ENCODE data around the gene MOB3A.

The MOB3A gene

GRCh38 chr19:2072757-2073551, 23.2 kb downstream of the MOB3A start:
- Histone ChIP-seq H3K27me3 (ENCODE audit: insufficient read depth, low read length, poor library complexity, severe bottlenecking) (no peaks in the 10 kb centered on the region), H3K36me3 (ENCODE audit: insufficient read depth, low read length) (peaks cover 58% of the 10 kb centered on the region), H3K9me2 (replicated peaks; ENCODE audit: low read depth, low read length) (no peaks in the 10 kb centered on the region), H2AFZ (ENCODE audit: low read length) (no peak overlapping the region), H3K9ac (ENCODE audit: low read depth, low read length, poor library complexity, severe bottlenecking) (no peak overlapping the region), H3K4me3 (ENCODE audit: low read length, poor library complexity, severe bottlenecking) (no peak overlapping the region), H3K9me3 (ENCODE audit: insufficient read depth, low read depth, low read length) (no peaks in the 10 kb centered on the region), H3K4me2 (ENCODE audit: low read depth, low read length, poor library complexity, severe bottlenecking) (no peak overlapping the region), H4K20me1 (ENCODE audit: insufficient read depth, low read length, poor library complexity, severe bottlenecking) (peaks cover 8% of the 10 kb centered on the region), H3F3A (ENCODE audit: low read depth) (0 out of 2 replicates have a peak, but pooled peaks cover 4% of the 10 kb centered on the region), H3K4me1 (ENCODE audit: insufficient read depth, low read length, poor library complexity, severe bottlenecking) (no peaks in the 10 kb centered on the region), H3K79me2 (ENCODE audit: insufficient read depth, low read length) (peaks cover 31% of the 10 kb centered on the region)
- no peak for TF ChIP-seq EZH2phosphoT487 (IDR thresholded peaks at IDR 0.05; ENCODE audit: borderline replicate concordance)
- TF ChIP-seq CTCF (conservative IDR thresholded peaks at IDR 0.05; ENCODE audit: low read length), result no peak

- no peaks in the 10 kb centered on the region for H3K9me2 ChIP-seq (replicated peaks; ENCODE audit: low read depth, low read length)
- no peak overlapping the region for H2AFZ ChIP-seq (ENCODE audit: low read length)
- peaks cover 40% of the 10 kb centered on the region; the same call in 1 of the 2 replicates for H3K36me3 ChIP-seq (ENCODE audit: insufficient read depth, low read length)
- H4K20me1 ChIP-seq (ENCODE audit: insufficient read depth, low read length, poor library complexity, severe bottlenecking), result no peaks in the 10 kb centered on the region
- H3K4me1 ChIP-seq (ENCODE audit: insufficient read depth, low read length, poor library complexity, severe bottlenecking), result no peaks in the 10 kb centered on the region
- H3K9ac ChIP-seq (ENCODE audit: low read depth, low read length, poor library complexity, severe bottlenecking), result no peak overlapping the region
- H3K9me3 ChIP-seq (ENCODE audit: insufficient read depth, low read depth, low read length), result no peaks in the 10 kb centered on the region
- TF ChIP-seq CTCF (conservative IDR thresholded peaks at IDR 0.05; ENCODE audit: low read length) (no peak), EZH2phosphoT487 (IDR thresholded peaks at IDR 0.05; ENCODE audit: borderline replicate concordance) (no peak)
- peaks cover 13% of the 10 kb centered on the region; the same call in 1 of the 2 replicates for H3K79me2 ChIP-seq (ENCODE audit: insufficient read depth, low read length)
- H3K27me3 ChIP-seq (ENCODE audit: insufficient read depth, low read length, poor library complexity, severe bottlenecking), result no peaks in the 10 kb centered on the region
- H3K4me3 ChIP-seq (ENCODE audit: low read length, poor library complexity, severe bottlenecking), result no peak overlapping the region
- H3K4me2 ChIP-seq (ENCODE audit: low read depth, low read length, poor library complexity, severe bottlenecking), result no peak overlapping the region
- H3F3A ChIP-seq (ENCODE audit: low read depth), result 0 out of 2 replicates have a peak, but pooled peaks cover 4% of the 10 kb centered on the region
Observed at GRCh38 chr19:2070986-2071673, 25.0 kb downstream of the MOB3A start.

GRCh38 chr19:2070436-2070827, 25.7 kb downstream of the MOB3A start:
- Histone ChIP-seq H3K9ac (ENCODE audit: low read depth, low read length, poor library complexity, severe bottlenecking) (no peak overlapping the region), H3K9me3 (ENCODE audit: insufficient read depth, low read depth, low read length) (no peaks in the 10 kb centered on the region), H3K27me3 (ENCODE audit: insufficient read depth, low read length, poor library complexity, severe bottlenecking) (no peaks in the 10 kb centered on the region), H3F3A (ENCODE audit: low read depth) (0 out of 2 replicates have a peak, but pooled peaks cover 4% of the 10 kb centered on the region), H3K79me2 (ENCODE audit: insufficient read depth, low read length) (peaks cover 7% of the 10 kb centered on the region; the same call in 1 of the 2 replicates), H2AFZ (ENCODE audit: low read length) (no peak overlapping the region), H4K20me1 (ENCODE audit: insufficient read depth, low read length, poor library complexity, severe bottlenecking) (no peaks in the 10 kb centered on the region), H3K36me3 (ENCODE audit: insufficient read depth, low read length) (peaks cover 34% of the 10 kb centered on the region; the same call in 1 of the 2 replicates), H3K4me3 (ENCODE audit: low read length, poor library complexity, severe bottlenecking) (no peak overlapping the region), H3K4me2 (ENCODE audit: low read depth, low read length, poor library complexity, severe bottlenecking) (no peak overlapping the region), H3K4me1 (ENCODE audit: insufficient read depth, low read length, poor library complexity, severe bottlenecking) (no peaks in the 10 kb centered on the region), H3K9me2 (replicated peaks; ENCODE audit: low read depth, low read length) (no peaks in the 10 kb centered on the region)
- TF ChIP-seq CTCF (conservative IDR thresholded peaks at IDR 0.05; ENCODE audit: low read length), result no peak
- TF ChIP-seq EZH2phosphoT487 (IDR thresholded peaks at IDR 0.05; ENCODE audit: borderline replicate concordance), result no peak

Measured in Loucy (cell line).